Measurements from ENCODE around the gene DLL4.

DLL4 gene

DNA sequence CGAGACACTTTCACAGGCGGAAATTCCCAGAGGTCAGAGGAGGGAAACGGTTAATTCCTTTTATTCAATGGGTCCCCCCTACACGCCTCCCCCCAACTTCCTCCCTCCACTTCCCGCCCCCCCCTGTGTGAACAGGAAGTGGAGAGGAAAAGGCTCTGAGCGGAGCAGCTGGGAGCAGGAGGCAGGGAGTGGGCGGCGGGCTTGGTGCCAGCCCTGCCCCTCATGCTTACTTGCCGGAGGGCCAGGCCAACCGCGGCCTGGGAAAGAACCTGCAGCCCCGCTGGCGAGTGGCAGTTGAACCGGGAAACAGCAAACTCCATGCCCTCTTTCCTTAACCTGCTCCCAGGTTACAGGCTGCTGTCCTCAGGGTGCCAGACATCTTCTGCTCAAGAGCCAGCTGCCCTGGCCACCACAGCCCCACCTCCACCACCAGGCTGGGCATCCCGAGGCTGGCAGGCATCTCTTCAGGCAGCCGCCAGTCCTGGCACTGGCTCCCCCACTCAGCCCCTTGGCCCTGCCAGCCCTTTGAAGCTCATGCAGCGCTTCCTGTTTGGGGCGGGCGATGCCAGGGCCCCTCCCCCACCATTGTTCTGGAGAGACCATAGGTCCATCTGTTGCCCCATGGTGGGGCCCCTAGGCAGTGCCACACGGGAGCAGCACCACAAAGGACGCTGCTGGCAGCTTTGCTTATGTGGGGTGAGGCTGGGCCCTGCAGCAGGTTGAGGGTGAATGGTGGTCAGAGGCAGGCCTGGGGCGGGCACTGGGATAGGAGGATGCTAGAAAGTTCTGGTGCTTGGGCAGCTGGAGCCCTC lies 21.9 kb upstream of the DLL4 start:
- DNase-seq (ENCODE audit: low read depth), result no peak

DNA sequence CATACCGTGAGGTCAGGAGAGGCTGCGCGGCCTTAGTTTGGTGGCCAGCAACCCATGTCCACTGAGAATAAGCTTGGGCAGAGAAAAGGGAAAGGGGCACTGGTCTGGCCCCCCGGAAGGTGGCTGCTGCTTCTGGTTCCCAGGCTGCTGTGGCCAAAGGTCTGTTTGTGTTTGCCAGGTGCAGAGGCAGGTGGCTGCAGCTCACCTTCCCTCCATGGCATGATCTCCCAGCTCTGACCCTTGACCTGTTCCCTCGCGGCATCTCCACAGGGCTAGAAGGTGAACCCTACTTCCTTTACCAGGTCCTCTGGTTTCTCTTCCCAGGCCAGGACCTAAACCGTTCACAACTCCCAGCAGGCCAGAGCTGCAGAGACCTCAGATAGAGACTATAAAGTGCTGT lies 21.0 kb upstream of the DLL4 start:
- no peak for DNase-seq (ENCODE audit: low read depth)

DNA sequence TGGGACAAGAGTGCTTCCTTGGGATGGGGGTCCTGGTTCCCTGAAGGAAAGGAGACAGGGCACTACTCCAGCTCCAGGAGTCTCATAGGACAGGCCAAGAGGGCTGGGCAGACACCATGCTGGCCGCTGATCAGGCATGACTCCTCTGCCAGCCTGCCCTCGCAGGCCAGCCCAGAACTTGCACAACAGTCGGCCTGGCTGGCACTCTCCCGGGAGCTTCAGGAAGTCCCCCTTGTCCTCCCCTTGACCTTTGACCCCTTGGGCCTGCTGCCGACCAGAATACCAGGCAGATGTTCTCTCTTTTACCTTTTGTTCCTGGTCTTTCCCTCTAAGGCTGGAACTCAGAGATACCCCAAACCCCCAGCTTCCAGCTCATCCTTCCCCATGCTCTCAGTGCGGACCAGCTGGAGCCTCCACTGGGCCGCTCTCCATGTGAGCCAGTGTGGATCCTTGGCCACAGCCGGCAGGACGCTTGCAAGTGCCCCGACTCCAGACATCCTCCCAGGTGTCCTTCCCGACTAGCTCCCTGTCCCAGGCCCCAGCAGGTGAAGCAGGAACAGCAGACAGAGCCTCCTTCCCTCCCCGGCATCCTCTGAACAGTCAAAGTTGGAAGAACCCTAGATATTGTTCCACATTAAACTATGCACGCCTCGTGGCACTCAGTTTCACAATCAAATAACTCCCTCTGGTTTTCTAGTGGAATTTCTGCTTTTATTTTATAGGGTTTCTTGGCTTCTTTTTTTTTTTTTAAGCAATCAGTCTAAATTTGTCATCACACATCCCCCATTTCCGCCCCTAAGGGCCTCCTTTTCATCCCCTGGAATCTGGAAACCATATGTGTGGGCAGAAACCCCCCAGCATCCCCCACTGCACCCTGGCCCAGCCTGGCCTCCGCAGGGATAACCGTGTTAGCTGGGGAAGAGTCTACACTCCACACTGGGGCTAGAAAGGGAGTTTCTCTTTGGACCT lies 19.2 kb upstream of the DLL4 start:
- no peak for DNase-seq (ENCODE audit: low read depth)

DNA sequence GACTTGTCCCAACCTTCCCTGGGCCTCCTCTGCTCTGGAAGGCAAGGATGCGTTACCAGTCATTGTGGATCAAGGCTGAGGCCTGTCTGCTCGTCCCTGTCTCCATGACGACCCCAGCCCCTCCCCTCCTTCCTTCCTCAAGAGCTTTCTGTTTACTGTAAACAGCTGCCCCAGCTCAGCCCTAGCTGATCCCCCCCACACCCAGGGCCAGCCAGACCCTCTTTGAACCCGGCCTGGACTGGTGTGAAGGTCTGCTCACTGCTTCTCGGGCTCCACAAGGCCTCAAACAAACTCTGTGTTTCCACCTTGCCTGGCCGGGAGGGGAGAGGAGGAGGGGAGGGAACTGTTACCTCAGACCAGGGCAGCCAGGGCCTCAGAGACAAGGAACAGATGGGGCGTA lies 18.0 kb upstream of the DLL4 start:
- DNase-seq (ENCODE audit: low read depth), result no peak

DNA sequence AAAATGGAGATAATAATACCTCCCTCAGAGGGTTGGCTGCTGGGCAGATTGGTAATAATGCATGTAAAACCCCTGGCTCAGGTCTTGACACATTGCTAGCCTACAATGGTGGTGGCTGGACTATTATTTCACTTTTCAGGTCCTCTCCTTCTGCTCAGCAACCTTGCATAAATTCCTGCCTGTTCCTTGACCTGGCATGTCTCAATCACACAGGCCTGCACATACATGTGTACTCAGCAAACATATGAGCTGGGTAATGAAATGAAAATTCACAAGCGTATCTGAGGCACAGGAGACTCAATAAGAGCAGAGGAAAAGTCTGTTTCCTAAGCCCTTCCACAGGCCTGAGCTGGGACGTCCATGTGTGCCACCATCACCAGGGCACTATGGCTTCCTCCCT lies 17.4 kb upstream of the DLL4 start:
- no peak for DNase-seq (ENCODE audit: low read depth)

DNA sequence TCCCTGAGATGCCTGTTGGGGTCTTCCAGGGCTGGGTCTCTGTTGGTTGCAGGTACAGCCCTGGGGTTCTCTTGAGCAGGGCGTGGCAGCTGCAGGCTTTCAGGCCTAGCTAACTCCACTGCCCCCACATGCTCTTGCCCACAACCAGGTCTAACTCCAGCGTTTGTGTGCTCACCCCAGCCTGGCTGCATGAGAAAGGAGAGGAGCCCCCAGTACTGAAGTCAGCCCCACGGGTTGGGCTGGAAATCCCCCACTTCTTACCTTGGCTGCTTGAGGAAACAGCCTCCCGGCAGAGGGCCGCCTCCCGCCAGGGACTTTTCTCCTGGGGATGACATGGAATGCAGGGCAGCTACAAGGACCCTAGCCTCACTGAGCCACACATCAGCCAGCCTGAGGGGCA lies 16.7 kb upstream of the DLL4 start:
- no peak for DNase-seq (ENCODE audit: low read depth)

DNA sequence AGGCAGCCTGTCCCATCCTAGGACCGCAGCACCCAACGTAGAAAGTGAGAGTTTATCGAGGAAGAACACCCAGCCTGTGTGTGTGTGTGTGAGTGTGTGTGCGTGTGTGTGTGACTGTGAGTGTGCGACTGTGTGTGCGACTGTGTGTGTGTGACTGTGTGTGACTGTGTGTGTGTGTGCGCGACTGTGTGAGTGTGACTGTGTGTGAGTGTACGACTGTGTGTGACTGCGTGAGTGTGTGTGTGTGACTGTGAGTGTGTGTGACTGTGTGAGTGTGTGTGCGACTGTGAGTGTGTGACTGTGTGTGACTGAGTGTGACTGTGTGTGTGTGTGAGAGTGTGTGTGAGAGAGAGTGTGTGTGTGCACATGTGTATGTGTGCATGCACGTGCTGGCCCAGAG lies 15.1 kb upstream of the DLL4 start:
- no peak for DNase-seq (ENCODE audit: low read depth)

DNA sequence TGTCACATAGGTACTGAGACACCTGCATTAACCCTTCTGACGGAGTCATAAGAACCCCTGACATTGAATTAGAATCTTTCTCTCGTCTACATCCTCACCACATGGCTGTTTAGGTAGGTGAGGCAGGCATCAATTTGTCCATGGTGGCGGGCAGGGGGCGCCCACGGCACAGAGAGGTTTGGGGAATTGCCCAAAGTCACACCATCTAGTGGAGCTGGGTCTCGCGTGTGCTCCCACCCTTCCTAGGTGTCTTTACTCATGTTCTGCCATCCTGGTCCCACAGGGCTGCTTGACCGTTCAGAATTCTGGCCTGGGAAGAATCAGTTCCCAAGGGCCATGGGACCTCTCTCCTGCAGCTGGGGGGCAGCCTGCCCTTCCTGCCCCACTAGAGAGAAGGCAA lies 14.7 kb upstream of the DLL4 start:
- no peak for DNase-seq (ENCODE audit: low read depth)

DNA sequence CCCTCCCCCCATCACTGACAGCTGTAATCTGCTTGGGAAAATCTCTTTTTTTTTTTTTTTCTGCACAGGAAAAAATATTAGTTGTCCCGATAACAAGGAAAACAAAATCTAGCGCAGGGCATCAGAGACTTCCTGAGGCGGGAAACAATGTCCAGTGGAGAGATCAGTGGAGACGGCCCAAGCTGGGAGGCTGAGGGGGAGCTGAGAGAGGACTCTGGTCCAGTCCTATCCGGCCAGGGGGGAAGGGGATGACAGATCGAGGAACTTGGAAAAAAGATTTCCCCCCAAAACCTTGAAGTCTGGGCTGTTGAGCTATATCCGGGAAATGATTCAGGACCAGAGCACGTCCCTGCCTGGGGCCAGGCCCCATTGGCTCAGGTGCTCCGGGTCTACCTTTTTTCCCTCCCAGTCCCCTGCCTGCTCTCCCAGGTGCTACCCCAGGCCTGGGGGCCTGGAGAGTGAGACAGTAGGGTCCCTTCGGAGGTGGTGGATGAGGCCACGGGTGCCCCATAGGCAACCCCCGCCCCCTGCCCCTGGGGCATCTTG lies 14.0 kb upstream of the DLL4 start:
- DNase-seq (ENCODE audit: low read depth), result no peak

DNA sequence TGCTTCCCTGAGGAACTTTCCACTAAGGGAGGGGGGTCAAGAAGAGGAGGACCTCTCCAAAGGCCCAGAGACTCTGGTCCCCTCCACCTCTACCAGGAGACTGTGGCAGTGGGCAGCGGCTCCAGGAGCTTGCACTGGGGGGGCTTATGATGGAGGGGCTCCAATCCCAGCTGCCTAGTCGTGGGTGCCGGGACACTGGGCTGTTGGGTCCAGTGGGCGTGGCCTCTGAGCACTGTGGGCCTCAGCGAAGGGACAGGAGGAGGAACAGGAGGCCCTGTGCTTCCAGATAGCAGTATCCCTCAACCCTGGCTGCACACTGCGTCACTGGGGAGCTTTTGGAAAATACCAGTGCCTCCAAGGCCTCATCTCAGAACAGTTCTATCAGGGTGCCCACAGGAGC lies 13.5 kb upstream of the DLL4 start:
- DNase-seq (ENCODE audit: low read depth), result no peak

DNA sequence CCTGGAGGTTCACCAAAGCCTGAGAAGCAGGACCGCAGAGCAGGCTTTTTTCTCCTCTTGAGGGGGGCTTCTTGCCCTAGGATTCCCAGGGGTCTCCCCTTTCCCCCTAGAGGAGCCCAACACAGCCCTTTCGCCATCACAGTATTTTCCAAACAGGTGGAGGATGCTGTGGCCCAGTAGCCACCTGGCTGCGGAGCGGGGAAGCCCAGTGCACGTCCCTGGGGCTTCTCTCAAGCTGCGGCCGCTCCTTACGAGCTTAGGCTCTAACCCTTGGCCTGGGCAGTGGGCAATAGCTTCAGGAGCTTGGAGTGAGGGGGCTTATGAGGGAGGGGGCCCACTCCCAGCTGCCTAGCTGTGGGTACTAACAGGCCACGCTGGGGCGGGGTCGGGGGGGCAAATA lies 11.6 kb upstream of the DLL4 start:
- no peak for DNase-seq (ENCODE audit: low read depth)

DNA sequence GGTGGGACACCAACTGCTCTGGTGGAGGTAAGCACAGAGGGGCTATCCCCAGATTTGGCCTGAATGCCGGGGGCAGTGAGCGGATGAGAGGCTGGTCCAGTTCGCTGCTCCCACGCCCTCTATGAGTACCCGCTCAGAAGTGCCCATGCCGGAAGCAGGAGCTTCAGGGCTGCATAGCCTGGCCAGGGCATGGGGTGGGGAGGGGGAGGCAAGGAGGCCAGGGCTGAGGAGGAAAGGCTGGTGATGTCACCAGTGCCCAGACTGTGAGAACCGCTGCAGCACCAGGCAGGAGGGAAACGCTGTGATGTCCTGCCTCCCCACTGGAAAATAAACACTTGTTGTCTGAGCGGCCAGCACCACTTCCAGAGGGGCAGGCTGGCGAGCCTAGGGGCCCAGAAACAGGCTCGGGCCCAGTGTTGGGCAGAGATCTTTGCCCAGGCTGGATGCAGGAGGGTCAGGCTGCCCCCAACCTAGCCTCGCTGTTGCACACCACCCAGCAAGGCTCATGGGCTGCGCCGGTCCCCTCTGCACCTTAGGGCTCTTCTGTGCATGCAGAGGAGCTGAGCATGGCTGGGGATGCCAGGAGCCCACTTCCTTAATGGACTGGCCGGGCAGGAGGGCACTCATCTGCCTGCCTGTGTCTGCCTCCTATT lies 10.9 kb upstream of the DLL4 start:
- no peak for DNase-seq (ENCODE audit: low read depth)

DNA sequence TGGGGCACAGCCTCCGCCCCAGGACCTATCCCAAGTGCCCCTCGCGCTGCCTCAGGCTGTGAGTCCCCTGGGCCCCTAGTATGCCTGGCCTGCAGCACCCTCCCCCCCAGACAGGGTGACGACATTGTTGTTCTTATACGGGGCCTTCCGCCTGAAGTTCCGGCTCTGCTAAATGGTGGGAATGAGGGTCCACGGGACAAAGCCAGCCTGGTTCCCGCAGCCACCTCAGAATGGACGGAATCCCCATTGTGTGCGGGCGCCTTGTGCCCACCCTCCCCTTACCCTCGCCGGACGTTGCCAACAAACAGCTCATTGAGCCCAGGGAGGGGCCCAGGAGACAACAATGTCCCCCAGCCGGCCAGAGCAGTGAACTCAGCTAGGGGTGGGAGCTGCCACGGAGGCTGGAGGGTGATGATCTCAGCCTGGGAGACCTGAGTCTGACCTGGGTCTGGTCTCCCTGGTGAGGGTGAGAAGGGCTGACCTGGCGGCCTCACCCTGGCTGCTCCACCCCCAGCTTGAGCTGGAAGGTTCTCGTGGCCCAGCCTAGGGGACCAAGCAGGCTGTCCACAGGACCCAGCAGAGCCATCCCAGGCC lies 10.2 kb upstream of the DLL4 start:
- no peak for DNase-seq (ENCODE audit: low read depth)

DNA sequence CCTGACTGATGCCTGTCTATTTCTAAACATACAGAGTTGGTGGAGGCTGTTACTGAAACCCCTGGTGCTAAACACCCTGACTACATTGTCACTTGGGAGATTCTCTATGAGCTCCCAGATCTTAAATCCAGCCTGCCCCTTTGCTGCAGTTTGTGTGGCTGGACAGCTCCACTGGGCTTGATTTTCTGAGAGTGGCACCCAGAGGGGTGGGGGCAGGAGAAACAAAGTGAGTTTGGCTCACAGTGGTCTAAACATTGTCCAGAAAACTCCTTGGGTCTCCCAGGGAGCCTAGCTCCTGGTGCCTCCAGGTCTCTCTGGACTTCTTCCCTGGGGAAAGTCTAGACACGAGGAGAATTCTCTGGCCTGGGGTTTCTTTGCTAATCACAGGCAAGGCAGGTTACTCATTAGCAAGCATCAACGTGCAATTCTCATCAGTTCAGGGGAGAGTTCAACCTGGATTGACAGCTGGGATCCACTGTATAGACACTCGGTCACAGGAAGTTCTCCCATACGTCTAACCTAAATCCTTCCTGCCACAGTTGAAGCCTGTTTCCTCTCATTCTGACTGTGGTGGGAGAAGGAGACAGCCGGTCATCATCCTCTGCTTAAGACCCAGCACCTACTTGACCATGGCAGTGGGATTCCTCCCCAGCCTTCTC lies 7.1 kb upstream of the DLL4 start:
- DNase-seq (ENCODE audit: low read depth), result no peak

DNA sequence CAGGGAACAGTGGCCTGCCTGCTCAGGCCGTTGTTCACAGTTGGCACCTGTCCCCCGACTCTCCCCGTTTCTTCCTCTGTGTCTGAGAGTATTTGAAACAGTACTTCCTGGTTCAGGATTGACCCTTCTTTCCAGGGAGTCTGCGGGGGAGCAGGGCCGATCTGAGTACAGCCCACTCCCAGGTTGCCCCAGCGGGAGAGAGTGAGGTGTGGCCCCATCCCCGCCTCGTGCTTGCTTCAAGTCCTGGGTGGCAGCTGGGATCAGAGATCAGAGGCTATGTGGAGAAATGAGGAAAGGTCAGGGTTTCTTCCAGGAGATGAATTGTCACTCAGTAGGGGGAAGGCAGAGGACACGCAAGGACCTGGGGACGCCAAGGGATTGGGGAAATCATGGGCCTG lies 6.5 kb upstream of the DLL4 start:
- DNase-seq (ENCODE audit: low read depth), result no peak

DNA sequence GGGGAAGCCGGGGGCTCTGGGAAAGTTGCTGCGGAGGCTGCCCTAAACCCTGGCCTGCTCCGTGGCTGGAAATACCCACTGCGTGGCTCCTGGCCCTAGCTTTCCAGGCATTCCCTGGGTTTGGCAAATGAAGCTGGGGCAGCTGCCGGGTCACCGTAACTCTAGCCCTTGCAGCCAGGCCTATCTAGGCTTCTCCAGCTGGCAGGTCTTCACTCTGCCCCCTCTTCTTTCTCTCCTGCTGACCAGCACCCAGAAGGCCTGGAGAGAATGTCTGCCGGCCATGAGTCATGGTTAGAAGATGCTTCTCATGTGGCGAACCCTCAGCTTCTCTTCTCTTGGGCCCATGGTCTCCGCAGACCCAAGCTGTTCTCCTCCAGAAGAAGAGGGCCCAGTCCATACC lies 5.6 kb upstream of the DLL4 start:
- no peak for DNase-seq (ENCODE audit: low read depth)

DNA sequence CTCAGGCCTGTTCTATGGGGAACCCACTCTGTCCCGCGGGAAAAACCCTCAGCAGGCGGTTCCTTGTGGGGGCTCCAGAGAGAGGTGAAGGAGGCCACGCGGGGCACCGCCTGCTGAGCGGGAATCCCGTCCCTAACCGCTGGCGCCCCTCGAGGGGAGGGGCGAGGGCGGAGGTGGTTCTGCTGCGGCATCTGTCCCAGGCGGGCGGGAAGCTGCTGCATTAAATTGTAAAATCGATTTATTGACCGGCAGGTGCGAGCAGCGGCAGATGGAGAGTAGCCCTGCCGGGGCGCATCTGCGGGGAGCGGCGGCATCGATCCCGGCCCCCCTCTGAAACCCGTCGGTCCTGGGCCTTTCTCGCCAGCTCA lies 3.7 kb upstream of the DLL4 start:
- no peak for DNase-seq (ENCODE audit: low read depth)

DNA sequence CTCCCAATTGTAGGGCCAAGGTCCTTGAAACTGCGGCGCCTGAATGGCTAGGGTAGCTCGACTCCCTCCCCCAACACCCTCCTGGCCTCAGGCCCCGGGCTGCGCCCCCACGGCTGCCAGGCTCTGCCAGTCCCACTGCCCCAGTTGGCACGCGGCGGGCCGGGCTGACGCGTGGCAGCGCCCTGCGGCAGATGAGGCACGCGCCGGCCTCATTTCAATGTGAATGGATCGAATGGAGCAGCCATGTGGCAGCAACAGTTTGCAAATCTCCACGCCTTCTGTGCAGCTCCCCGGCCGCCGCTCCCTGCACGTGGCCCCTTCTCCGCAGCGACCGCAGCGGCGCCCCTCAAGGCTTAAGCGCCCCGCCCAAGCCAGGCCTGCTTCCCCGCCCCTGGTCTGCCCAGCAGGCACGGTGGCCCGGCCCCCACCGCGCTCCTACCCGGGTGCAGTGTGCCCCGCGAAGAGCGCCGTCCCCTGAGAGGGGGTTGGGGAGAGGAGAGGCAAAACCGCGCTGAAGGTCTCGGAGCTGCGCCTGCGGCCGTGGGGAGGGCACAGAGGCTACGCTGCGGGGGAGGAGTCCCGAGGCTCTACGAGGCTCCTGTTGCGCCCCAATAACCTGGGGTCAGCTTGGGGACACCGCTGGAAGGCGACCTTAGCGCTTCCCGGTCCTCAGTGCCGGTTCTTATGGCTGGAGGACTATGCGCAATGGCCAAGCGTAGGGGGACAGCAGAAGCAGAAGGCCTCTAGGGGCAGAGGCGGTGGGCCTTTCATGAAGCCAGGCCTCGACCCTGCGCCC lies 3.1 kb upstream of the DLL4 start:
- no peak for DNase-seq (ENCODE audit: low read depth)

DNA sequence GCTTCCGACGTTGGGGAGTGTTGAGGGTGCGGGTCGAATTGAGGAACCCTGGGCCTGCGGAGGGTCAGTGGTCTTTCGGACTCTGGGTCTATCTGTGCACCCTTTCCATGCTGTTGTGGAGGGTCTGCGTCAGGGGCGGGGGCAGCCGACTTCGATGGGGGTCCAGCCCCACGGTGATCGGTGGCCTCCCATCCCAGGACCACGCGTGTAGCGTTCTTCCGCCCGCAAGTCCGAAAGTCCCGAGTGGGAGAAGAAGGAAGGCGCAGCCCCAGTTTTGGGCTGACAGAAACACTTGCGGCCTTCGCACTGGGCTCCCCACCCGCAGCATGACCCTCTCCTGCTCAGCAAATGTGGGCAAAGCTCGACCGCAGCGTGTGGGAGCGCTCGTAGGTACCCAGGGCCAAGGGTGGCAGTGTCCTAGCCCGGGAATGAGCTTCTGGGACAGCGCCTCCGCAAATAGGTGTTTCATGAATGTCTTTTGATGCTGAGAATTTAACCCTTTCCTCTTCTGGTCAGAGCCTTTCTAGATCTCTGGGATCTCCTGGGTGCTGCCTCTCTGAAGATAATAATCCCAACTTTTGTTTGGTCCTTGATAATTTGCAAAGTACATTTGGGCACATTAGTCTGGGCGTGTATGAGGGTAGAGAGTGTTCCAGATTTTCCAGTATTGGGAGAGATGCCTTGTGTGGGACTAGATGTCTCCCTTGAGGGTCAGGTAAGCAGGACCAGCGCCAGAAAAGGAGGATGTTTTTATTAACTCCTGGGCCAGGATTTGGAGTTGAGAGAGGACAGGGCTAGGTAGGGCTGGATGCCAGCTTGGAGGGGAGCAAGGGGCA lies 2.3 kb upstream of the DLL4 start:
- DNase-seq (ENCODE audit: low read depth), result no peak

DNA sequence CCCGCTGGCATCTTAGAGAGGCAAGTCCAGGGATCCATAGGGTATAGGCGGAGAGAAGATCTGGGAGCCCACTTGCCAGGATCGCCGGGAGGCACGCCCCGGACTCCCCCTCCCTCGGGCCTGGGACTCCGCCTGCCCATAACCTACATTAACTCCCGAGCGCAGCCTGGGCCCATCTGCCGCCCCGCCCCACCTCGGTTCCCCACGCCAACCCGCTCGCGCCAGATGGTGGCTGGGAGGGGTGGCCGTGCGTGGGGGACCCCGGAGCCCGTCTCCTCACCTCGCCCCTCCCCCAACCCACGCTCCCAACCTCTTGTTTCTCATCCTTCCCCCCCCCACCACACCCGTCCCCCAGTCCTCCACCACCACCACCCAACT lies 1.7 kb upstream of the DLL4 start:
- no peak for DNase-seq (ENCODE audit: low read depth)
